Breast epithelium (tissue), 4 donors: Measurements from ENCODE around the gene UBL5. TPM values are rescaled to one million over a fixed set of nuclear protein-coding genes. Genes with fewer than 3 reads are reported as not detected.
"Not testable (repeated sequence)": the region's sequence is repeated elsewhere in the genome, so short reads cannot be mapped to it uniquely, and the experiment has no call there.

Experiments
- DNase-seq, 2 donors: peaks; one replicate each; pipeline ENCODE4 v3.0.0-alpha.2; 2019; ENCODE audit warnings: low spot score in 2 of 2
- H3K27ac ChIP-seq, 2 donors: fragments of 200-600 bp; sonication (generic) in 1 of 2; one replicate each; pipeline ENCODE4 v1.5.1; 2016 to 2019; ENCODE audit warnings: mild to moderate bottlenecking in 1 of 2
- H3K27me3 ChIP-seq, 2 donors: fragments of 200-600 bp; sonication (generic) in 1 of 2; one replicate each; pipeline versions ENCODE4 v1.5.1 to v1.6.0; 2017 to 2019; ENCODE audit warnings: control low read depth in 1 of 2, mild to moderate bottlenecking in 1 of 2
- H3K36me3 ChIP-seq: fragments of 200-600 bp; one replicate; pipeline ENCODE4 v1.5.1; 2019
- H3K4me1 ChIP-seq, 2 donors: fragments of 200-600 bp; sonication (generic); one replicate each; pipeline ENCODE4 v1.5.1; 2016 to 2019; ENCODE audit warnings: control low read depth in 1 of 2
- H3K4me3 ChIP-seq, 3 donors: fragments of 200-600 bp; sonication (generic); 1 replicate in 2 of 3; 2 replicates in 1 of 3; pipeline ENCODE4 v1.5.1; 2016 to 2019; ENCODE audit warnings: mild to moderate bottlenecking in 3 of 3, moderate library complexity in 2 of 3
- H3K9me3 ChIP-seq, 2 donors: fragments of 200-600 bp; sonication (generic) in 1 of 2; one replicate each; pipeline ENCODE4 v1.5.1; 2016 to 2019; ENCODE audit warnings: control low read depth in 1 of 2
- CTCF ChIP-seq, 3 donors: fragments of 450-650 bp; IDR thresholded peaks; one replicate each; pipeline ENCODE4 v1.5.1; 2016 to 2017; ENCODE audit warnings: antibody characterized with exemption in 3 of 3, mild to moderate bottlenecking in 3 of 3, moderate library complexity in 3 of 3
- POLR2A ChIP-seq: fragments of 450-650 bp; IDR thresholded peaks from one replicate; pipeline ENCODE4 v1.6.1; 2016; ENCODE audit warnings: antibody characterized with exemption, mild to moderate bottlenecking, moderate library complexity
- POLR2AphosphoS5 ChIP-seq, 3 donors: sonication (generic); formaldehyde crosslinking; IDR thresholded peaks; one replicate each; pipeline ENCODE4 v1.6.1; 2017; ENCODE audit warnings: antibody characterized with exemption in 3 of 3
- intact Hi-C: fragments of 100-400 bp; cut with DNase I; formaldehyde crosslinking; loops from one replicate; pipeline ENCODE4 v1.15.1; 2023; ENCODE audit warnings: low total_unique reads
- total RNA-seq, 3 donors: library from RNA; depleted of rRNA; stranded (reverse); fragments of >200 nt; gene quantifications; one replicate each; pipeline ENCODE4 v1.1.0, GENCODE V29; 2016

UBL5 gene
- total RNA-seq, 3 donors from 2014 or later: 381 to 489 (median 475) TPM

DNA sequence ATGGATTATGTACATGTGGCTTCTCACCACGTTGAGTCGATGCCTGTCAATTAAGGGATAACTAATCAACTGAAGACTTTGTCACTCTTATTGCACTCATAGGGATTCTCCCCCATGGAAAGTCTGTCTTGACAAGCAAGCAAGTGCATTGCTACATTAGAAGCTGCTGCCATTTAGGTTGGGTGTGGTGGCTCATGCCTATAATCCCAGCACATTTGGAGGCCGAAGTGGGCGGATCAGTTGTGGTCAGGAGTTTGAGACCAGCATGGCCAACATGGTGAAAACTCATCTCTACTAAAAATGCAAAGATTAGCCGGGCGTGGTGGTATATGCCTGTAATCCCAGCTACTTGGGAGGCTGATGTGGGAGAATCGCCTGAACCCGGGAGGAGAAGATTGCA lies 40.9 kb upstream of the UBL5 start:
- intact Hi-C loops: no loop called here

DNA sequence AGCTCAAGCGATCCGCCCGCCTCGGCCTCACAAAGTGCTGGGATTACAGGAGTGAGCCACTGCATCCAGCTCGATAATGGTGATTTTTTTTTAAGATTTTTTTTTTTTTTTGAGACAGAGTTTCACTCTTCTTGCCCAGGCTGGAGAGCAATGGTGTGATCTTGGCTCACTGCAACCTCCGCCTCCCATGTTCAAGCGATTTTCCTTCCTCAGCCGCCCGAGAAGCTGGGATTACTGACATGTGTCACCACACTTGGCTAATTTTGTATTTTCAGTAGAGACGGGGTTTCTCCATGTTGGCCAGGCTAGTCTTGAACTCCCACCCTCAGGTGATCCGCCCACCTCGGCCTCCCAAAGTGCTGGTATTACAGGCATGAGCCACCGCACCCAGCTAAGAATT lies 39.1 kb upstream of the UBL5 start:
- not testable (repeated sequence) for DNase-seq, H3K4me1 ChIP-seq

More for the DNA sequence above, 40.9 kb upstream of the UBL5 start:
- H3K4me3 ChIP-seq: peak overlapping the region in 2 of 3 donors; percentile 62 to 96
- H3K4me1 ChIP-seq: peaks cover 0 to 5% of the 10 kb centered on the region in 2 donors
- no peaks in the 10 kb centered on the region for H3K9me3 ChIP-seq
- no peaks in the 10 kb centered on the region for H3K36me3 ChIP-seq
- H3K27me3 ChIP-seq: no peaks in the 10 kb centered on the region
- DNase-seq: no peak
- peak overlapping the region; percentile 91 to 99 for H3K27ac ChIP-seq
- TF ChIP-seq POLR2A: no peak
- no peak for TF ChIP-seq POLR2AphosphoS5 (IDR thresholded peaks at IDR 0.05)

DNA sequence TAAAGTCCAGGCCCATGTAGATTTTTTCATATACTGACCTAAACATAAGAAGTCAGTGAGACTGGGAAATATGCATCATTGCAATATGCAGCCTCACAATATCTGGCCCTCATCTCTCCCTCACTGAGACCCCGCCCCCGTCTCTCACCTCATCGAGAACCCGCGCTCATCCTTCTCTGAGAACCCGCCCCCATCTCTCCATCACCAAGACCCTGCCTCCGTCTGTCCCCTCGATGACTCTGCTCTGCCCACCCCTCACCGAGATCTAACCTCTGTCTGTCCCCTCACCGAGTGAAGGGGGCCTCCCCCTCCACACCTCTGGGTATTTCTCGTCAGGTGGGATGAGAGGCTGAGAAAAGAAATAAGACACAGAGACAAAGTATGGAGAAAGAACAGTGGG lies 38.7 kb upstream of the UBL5 start:
- no peaks in the 10 kb centered on the region for H3K36me3 ChIP-seq
- H3K27ac ChIP-seq: no peak overlapping the region
- peaks cover 0 to 5% of the 10 kb centered on the region in 2 donors for H3K4me1 ChIP-seq
- no peaks in the 10 kb centered on the region for H3K27me3 ChIP-seq
- no peak overlapping the region for H3K4me3 ChIP-seq
- no peak for DNase-seq
- TF ChIP-seq POLR2AphosphoS5 (IDR thresholded peaks at IDR 0.05): no peak
- H3K9me3 ChIP-seq: no peaks in the 10 kb centered on the region
- intact Hi-C loops: no loop called here

More for the DNA sequence above, 39.1 kb upstream of the UBL5 start:
- H3K27me3 ChIP-seq, H3K36me3 ChIP-seq, H3K27ac ChIP-seq, H3K9me3 ChIP-seq, intact Hi-C loops, H3K4me3 ChIP-seq: not testable (repeated sequence)

DNA sequence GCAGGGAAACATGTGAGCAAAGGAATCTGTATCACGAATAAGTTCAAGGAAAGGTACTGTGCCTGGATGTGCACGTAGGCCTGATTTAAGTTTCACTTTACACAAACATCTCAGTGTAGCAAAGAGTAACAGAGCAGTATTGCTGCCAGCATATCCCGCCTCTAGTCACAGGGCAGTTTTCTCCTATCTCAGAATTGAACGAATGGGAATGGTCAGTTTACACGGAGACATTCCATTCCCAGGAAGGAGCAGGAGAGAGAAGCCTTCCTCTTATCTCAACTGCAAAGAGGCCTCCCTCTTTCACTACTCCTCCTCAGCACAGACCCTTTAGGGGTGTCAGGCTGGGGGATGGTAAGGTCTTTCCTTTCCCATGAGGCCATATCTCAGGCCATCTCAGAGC lies 38.1 kb upstream of the UBL5 start:
- H3K9me3 ChIP-seq, H3K36me3 ChIP-seq, H3K4me3 ChIP-seq, H3K27ac ChIP-seq, DNase-seq, H3K27me3 ChIP-seq, intact Hi-C loops, H3K4me1 ChIP-seq: not testable (repeated sequence)

GRCh38 chr19:9791073-9791367 lies 36.7 kb upstream of the UBL5 start:
- not testable (repeated sequence) for H3K4me1 ChIP-seq, H3K9me3 ChIP-seq, H3K36me3 ChIP-seq, H3K27me3 ChIP-seq
- intact Hi-C loops: loop anchor here (10.0 kb wide), 1 partner anchor 166 kb away; the partner anchor contains the start of gene ZNF561
- H3K4me3 ChIP-seq: peak overlapping the region in 2 of 3 donors; percentile 59 to 89
- DNase-seq: peak in 1 of 2 donors; percentile 41
- peak overlapping the region; percentile 96 to 97 for H3K27ac ChIP-seq

GRCh38 chr19:9791552-9792205 lies 36.0 kb upstream of the UBL5 start:
- no peaks in the 10 kb centered on the region for H3K36me3 ChIP-seq
- intact Hi-C loops: loop anchor here (10.0 kb wide), 1 partner anchor 167 kb away; the partner anchor contains the start of gene ZNF561
- TF ChIP-seq POLR2A: no peak
- no peak for TF ChIP-seq POLR2AphosphoS5 (IDR thresholded peaks at IDR 0.05)
- TF ChIP-seq CTCF (IDR thresholded peaks at IDR 0.05): no peak
- H3K27ac ChIP-seq: peak overlapping the region; percentile 96 to 97
- H3K4me1 ChIP-seq: no peaks in the 10 kb centered on the region
- peak overlapping the region; percentile 59 to 89 (median 69) for H3K4me3 ChIP-seq
- no peaks in the 10 kb centered on the region for H3K27me3 ChIP-seq
- H3K9me3 ChIP-seq: no peaks in the 10 kb centered on the region
- DNase-seq: peak; percentile 97

- Histone ChIP-seq H3K27me3 (no peaks in the 10 kb centered on the region), H3K4me3 (peak overlapping the region; percentile 59 to 89 (median 69)), H3K9me3 (no peaks in the 10 kb centered on the region), H3K36me3 (no peaks in the 10 kb centered on the region), H3K27ac (peak overlapping the region; percentile 96 to 97), H3K4me1 (no peaks in the 10 kb centered on the region)
- TF ChIP-seq CTCF (IDR thresholded peaks at IDR 0.05) (peak in 2 of 3 donors; percentile 14 to 23), POLR2AphosphoS5 (IDR thresholded peaks at IDR 0.05) (peak; percentile 5 to 54 (median 45)), POLR2A (no peak)
- DNase-seq: peak; percentile 96
- intact Hi-C loops: loop anchor here (10.0 kb wide), 1 partner anchor 168 kb away; the partner anchor contains the start of gene ZNF561
These were observed 35.3 kb upstream of the UBL5 start for GRCh38 chr19:9792206-9793070.
